DMS79 (cell line): ENCODE measurements around the gene YPEL3.

Experiments used
- DNase-seq: peaks from one replicate; lab custom pipeline; 2025; lab: John Stamatoyannopoulos, UW

Gene YPEL3

DNA sequence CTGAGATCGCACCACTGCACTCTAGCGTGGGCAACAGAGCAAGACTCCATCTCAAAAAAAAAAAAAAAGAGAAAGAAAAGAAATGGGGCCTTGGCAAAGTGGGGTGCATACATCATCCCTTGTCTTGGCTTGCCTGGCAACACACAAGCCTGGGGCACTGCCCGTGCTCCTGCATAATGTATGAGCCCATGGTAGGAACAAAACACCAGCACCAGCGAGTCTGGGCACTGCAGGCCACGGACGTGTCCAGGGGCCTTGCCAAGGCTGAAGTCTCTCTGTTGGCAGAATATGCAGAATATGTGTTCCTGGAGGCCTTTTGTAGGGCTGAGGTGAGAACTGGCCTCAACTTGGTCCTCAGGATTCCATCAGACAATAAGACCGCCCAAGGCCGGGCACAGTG lies 46.1 kb downstream of the YPEL3 start:
- DNase-seq: no peak

DNA sequence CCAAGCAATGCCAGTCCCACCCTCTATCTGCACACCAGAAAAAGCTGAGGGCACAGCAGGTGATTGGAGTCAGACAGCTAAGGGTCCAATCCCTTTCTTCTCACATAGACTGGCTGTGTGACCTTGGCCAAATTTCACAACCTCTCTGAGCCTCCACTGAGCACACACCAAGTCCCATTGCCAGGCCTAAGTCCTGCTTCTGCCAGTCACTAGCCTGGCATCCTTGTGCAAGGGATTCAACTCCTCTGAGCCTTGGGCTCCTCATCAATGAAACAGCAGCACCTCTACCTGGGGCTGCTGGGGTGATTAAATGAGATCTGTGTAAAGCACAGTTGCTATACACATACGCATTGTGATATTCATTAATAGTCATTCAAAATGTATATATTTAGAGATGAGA lies 49.4 kb downstream of the YPEL3 start:
- DNase-seq: no peak

- no peak for DNase-seq
These were observed 49.8 kb downstream of the YPEL3 start for GRCh38 chr16:30046178-30046577.
